ENCODE results near the gene MAP7D3.

MAP7D3 gene

DNA sequence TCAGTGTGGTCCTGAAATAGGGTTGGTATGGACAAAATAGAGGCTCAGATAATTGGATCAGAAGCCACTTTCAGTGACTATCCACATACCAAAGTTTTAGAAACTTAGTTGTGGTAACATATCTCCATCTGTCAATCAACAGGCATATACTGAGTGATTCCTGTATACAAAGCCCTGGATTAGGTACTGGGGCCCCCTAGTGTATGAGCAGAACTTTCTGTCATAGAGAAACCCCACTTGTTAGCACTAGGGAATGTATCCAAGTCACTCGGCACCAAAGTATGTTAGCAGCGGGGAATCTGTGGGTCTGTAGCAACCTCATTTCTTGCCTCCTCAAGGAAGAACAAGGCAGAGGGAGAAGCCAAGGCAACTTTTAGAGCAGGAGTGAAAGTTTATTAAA is 50.7 kb downstream of the MAP7D3 start:
- no peak for DNase-seq
- peaks cover 10% of the 10 kb centered on the region for H3K4me1 ChIP-seq (ENCODE audit: control insufficient read depth, insufficient read depth, low read length, poor library complexity, severe bottlenecking)

DNA sequence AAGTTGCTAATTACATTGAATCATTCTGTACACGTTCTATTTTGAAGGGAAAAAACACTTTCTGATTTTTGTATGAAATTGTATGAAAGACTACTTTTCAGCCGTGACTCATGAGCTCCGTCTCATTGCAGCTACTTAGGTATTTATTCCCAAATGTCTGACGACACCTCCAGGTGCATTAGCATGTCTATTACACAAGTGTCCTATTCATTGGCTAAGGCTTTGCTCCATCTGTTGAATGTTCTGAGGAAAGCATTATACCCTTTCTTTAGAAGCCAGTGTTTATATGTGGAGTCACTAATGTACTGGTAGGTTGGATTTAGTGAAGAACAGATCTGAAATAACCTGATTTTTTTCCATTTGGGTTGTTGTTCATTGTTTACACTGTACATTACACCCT is 51.8 kb downstream of the MAP7D3 start:
- Histone ChIP-seq H3K36me3 (ENCODE audit: control insufficient read depth, insufficient read depth, low read length) (no peaks in the 10 kb centered on the region), H3K27ac (ENCODE audit: insufficient read depth, low read length, poor library complexity, severe bottlenecking) (no peak overlapping the region), H3K4me3 (ENCODE audit: insufficient read depth, low read depth, low read length, poor library complexity, severe bottlenecking) (no peak overlapping the region), H3K4me1 (ENCODE audit: control insufficient read depth, insufficient read depth, low read length, poor library complexity, severe bottlenecking) (peaks cover 7% of the 10 kb centered on the region), H3K27me3 (replicated peaks; ENCODE audit: control insufficient read depth, insufficient read depth, low read length, poor library complexity, severe bottlenecking) (no peaks in the 10 kb centered on the region), H3K9me3 (ENCODE audit: control insufficient read depth, low read length) (no peaks in the 10 kb centered on the region)
- DNase-seq = no peak

More for the DNA sequence above, 50.7 kb downstream of the MAP7D3 start:
- Histone ChIP-seq H3K4me3 (ENCODE audit: insufficient read depth, low read depth, low read length, poor library complexity, severe bottlenecking) (no peak overlapping the region), H3K27me3 (replicated peaks; ENCODE audit: control insufficient read depth, insufficient read depth, low read length, poor library complexity, severe bottlenecking) (no peaks in the 10 kb centered on the region), H3K36me3 (ENCODE audit: control insufficient read depth, insufficient read depth, low read length) (no peaks in the 10 kb centered on the region), H3K9me3 (ENCODE audit: control insufficient read depth, low read length) (no peaks in the 10 kb centered on the region), H3K27ac (ENCODE audit: insufficient read depth, low read length, poor library complexity, severe bottlenecking) (no peak overlapping the region)

DNA sequence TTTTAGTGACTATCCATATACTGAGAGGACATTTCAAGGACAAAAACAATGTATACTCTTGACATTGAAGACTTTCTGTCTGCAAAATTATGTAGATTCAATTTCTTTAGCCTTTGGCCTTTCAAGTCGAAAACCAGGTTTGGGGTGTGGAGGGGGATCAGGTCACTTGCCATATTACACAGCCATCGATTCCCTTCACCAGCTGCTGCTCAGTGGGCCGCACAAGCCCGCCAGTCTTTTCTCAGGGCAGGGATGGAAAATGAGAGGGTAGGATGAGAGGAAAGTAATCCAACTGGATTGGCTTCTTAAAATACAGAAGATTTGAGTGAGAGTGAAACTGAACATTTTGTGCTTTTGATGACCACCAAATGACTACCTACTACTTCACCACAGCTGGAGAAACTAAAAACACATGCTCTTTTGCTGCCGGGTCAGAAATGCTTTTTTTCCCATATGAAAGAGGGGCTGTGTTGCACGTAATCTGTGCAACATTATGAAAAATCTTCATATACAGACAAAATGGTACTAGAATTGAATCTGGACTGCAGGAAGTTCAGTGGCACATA is 52.4 kb downstream of the MAP7D3 start:
- no peak for DNase-seq
- H3K36me3 ChIP-seq (ENCODE audit: control insufficient read depth, insufficient read depth, low read length) = no peaks in the 10 kb centered on the region
- no peaks in the 10 kb centered on the region for H3K9me3 ChIP-seq (ENCODE audit: control insufficient read depth, low read length)
- H3K27me3 ChIP-seq (replicated peaks; ENCODE audit: control insufficient read depth, insufficient read depth, low read length, poor library complexity, severe bottlenecking) = no peaks in the 10 kb centered on the region
- H3K27ac ChIP-seq (ENCODE audit: insufficient read depth, low read length, poor library complexity, severe bottlenecking) = no peak overlapping the region
- peaks cover 7% of the 10 kb centered on the region for H3K4me1 ChIP-seq (ENCODE audit: control insufficient read depth, insufficient read depth, low read length, poor library complexity, severe bottlenecking)
- H3K4me3 ChIP-seq (ENCODE audit: insufficient read depth, low read depth, low read length, poor library complexity, severe bottlenecking) = no peak overlapping the region

DNA sequence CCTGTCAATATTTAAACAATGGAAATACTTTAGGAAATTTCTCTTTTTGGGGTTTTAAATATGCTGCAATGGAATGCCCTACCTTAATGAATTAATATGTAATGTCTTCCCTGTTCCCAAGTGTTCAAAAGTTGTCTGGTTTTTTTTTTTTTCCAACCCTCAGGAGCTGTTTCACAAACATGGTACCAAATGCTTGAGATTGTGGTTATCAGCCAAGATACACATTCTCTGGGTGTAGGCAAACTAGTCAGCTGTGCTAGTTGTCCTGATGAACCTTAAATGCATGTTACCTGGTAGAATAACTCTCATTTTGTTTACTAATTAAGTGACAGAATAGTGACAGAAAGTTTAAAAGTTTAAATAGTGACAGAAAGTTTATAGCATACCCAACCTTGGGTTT is 53.2 kb downstream of the MAP7D3 start:
- Histone ChIP-seq H3K27ac (ENCODE audit: insufficient read depth, low read length, poor library complexity, severe bottlenecking) (no peak overlapping the region), H3K27me3 (replicated peaks; ENCODE audit: control insufficient read depth, insufficient read depth, low read length, poor library complexity, severe bottlenecking) (no peaks in the 10 kb centered on the region), H3K4me3 (ENCODE audit: insufficient read depth, low read depth, low read length, poor library complexity, severe bottlenecking) (no peak overlapping the region), H3K9me3 (ENCODE audit: control insufficient read depth, low read length) (no peaks in the 10 kb centered on the region), H3K4me1 (ENCODE audit: control insufficient read depth, insufficient read depth, low read length, poor library complexity, severe bottlenecking) (peaks cover 6% of the 10 kb centered on the region), H3K36me3 (ENCODE audit: control insufficient read depth, insufficient read depth, low read length) (no peaks in the 10 kb centered on the region)
- no peak for DNase-seq

DNA sequence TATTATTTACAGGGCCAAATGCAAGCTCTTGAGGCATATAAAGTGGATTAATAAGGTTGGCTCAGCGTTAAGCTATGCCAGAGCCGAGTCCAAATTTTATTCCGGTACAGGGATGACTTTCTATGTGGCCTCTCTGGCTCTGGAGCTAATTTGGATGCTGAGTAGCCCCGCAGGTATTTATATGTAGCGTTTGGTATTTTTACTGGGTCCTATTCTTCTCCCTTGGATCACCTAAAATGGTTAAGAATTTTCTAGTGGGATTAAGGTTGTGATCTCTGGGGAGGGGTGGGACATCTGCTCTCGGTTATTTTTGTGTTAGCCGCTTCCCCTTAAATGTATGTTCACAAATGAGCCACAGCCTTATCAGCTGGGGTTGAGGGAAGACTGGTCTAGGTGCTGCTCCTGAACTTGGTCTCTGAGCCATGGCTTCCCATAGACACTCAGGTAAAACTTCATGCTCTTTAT is 54.5 kb downstream of the MAP7D3 start:
- H3K27me3 ChIP-seq (replicated peaks; ENCODE audit: control insufficient read depth, insufficient read depth, low read length, poor library complexity, severe bottlenecking) = no peaks in the 10 kb centered on the region
- H3K36me3 ChIP-seq (ENCODE audit: control insufficient read depth, insufficient read depth, low read length) = no peaks in the 10 kb centered on the region
- DNase-seq = no peak
- peaks cover 6% of the 10 kb centered on the region for H3K4me1 ChIP-seq (ENCODE audit: control insufficient read depth, insufficient read depth, low read length, poor library complexity, severe bottlenecking)
- no peak overlapping the region for H3K4me3 ChIP-seq (ENCODE audit: insufficient read depth, low read depth, low read length, poor library complexity, severe bottlenecking)
- no peak overlapping the region for H3K27ac ChIP-seq (ENCODE audit: insufficient read depth, low read length, poor library complexity, severe bottlenecking)
- H3K9me3 ChIP-seq (ENCODE audit: control insufficient read depth, low read length) = no peaks in the 10 kb centered on the region

DNA sequence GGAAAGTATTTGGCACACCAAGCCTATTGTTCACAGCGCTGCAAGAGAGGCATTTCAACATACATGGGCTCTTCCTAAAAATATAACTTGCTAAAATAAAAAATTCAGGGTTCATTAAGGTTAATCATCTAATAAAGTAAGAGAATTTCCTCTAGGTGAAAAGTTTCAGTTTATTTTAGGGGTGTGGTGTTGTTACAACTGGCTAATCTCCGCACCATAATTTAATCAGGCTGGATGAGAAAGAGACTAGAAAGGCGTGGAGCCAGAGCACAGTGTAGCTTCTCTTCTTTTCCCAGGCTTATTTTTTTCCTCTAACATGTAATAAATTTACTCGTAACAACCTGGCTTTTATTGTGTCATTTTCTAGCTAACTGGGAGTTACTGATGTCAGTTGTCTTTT is 56.0 kb downstream of the MAP7D3 start:
- DNase-seq = no peak
- Histone ChIP-seq H3K36me3 (ENCODE audit: control insufficient read depth, insufficient read depth, low read length) (no peaks in the 10 kb centered on the region), H3K4me1 (ENCODE audit: control insufficient read depth, insufficient read depth, low read length, poor library complexity, severe bottlenecking) (peaks cover 8% of the 10 kb centered on the region)

DNA sequence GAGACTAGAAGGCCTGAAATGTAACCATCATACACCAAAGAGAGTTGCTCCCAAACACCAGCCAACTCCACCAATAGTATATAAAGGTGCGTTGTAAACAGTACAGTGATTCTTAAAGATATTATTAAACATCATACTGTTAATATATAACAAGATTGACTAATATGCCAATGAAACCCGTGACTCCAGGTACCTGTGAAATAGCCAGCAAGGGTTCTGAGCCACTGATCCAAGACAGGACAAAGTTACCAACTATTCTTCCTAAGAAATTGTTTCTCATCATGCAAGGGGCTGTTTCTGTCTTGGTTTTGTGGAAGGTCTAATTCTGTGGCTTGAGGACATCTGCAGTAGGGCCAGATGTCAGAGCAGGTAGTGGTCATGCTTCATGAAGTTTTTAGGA is 56.7 kb downstream of the MAP7D3 start:
- DNase-seq = no peak
- Histone ChIP-seq H3K27me3 (replicated peaks; ENCODE audit: control insufficient read depth, insufficient read depth, low read length, poor library complexity, severe bottlenecking) (no peaks in the 10 kb centered on the region), H3K27ac (ENCODE audit: insufficient read depth, low read length, poor library complexity, severe bottlenecking) (no peak overlapping the region), H3K4me1 (ENCODE audit: control insufficient read depth, insufficient read depth, low read length, poor library complexity, severe bottlenecking) (peaks cover 8% of the 10 kb centered on the region), H3K36me3 (ENCODE audit: control insufficient read depth, insufficient read depth, low read length) (no peaks in the 10 kb centered on the region), H3K4me3 (ENCODE audit: insufficient read depth, low read depth, low read length, poor library complexity, severe bottlenecking) (no peak overlapping the region), H3K9me3 (ENCODE audit: control insufficient read depth, low read length) (no peaks in the 10 kb centered on the region)

More for the DNA sequence above, 56.0 kb downstream of the MAP7D3 start:
- Histone ChIP-seq H3K27ac (ENCODE audit: insufficient read depth, low read length, poor library complexity, severe bottlenecking) (no peak overlapping the region), H3K4me3 (ENCODE audit: insufficient read depth, low read depth, low read length, poor library complexity, severe bottlenecking) (no peak overlapping the region), H3K9me3 (ENCODE audit: control insufficient read depth, low read length) (no peaks in the 10 kb centered on the region), H3K27me3 (replicated peaks; ENCODE audit: control insufficient read depth, insufficient read depth, low read length, poor library complexity, severe bottlenecking) (no peaks in the 10 kb centered on the region)

DNA sequence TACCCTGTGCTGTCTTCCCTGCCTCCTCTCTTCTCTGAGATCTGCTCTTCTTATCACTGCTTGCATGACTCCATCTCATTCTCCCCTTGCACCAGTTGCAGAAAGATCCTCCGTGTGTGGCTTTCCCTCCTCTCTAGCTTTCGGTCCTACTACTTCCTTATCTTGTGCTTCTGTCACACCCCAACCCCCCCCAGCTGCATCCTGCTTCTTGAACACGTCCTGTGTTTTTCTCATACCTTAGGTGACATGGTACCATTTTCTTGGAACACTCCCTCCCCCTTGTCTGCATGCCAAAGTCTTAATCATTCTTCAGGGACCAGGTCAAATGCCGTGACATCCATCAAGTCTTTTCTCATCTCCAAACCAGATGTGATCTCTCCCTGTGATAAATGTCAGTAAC is 57.4 kb downstream of the MAP7D3 start:
- no peak for DNase-seq
- H3K36me3 ChIP-seq (ENCODE audit: control insufficient read depth, insufficient read depth, low read length) = no peaks in the 10 kb centered on the region
- H3K9me3 ChIP-seq (ENCODE audit: control insufficient read depth, low read length) = no peaks in the 10 kb centered on the region
- H3K4me3 ChIP-seq (ENCODE audit: insufficient read depth, low read depth, low read length, poor library complexity, severe bottlenecking) = no peak overlapping the region
- H3K27me3 ChIP-seq (replicated peaks; ENCODE audit: control insufficient read depth, insufficient read depth, low read length, poor library complexity, severe bottlenecking) = no peaks in the 10 kb centered on the region
- no peak overlapping the region for H3K27ac ChIP-seq (ENCODE audit: insufficient read depth, low read length, poor library complexity, severe bottlenecking)
- H3K4me1 ChIP-seq (ENCODE audit: control insufficient read depth, insufficient read depth, low read length, poor library complexity, severe bottlenecking) = peaks cover 8% of the 10 kb centered on the region

DNA sequence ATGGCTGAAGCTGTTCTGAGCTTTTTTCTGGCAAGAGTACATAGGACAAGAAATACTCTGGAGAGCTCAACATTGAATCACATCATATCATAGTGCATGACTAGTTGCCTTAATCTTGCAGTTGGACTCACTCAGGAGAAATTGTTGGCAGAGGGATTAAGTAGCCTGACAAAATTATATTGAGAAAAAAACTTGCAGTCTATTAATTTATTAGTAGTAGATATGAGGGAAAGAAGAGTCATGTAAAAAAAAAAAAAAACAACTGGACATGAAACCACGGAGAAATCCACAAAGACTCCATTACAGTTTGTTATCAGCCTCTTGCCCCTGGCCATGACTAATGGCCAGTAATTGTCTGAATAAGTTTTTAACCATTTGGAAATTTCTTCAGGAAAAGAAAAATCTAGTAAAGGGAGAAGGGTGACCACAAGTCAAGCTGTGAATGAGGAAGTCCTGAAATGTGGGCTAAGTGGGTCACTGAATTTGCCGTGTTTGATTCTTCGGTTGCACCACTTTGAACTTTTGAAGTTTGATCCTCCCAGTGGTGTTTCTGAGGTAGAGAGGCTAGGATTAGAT is 58.3 kb downstream of the MAP7D3 start:
- DNase-seq = no peak
- H3K9me3 ChIP-seq (ENCODE audit: control insufficient read depth, low read length) = no peaks in the 10 kb centered on the region
- H3K27ac ChIP-seq (ENCODE audit: insufficient read depth, low read length, poor library complexity, severe bottlenecking) = no peak overlapping the region
- H3K4me3 ChIP-seq (ENCODE audit: insufficient read depth, low read depth, low read length, poor library complexity, severe bottlenecking) = no peak overlapping the region
- no peaks in the 10 kb centered on the region for H3K36me3 ChIP-seq (ENCODE audit: control insufficient read depth, insufficient read depth, low read length)
- H3K27me3 ChIP-seq (replicated peaks; ENCODE audit: control insufficient read depth, insufficient read depth, low read length, poor library complexity, severe bottlenecking) = no peaks in the 10 kb centered on the region
- peaks cover 8% of the 10 kb centered on the region for H3K4me1 ChIP-seq (ENCODE audit: control insufficient read depth, insufficient read depth, low read length, poor library complexity, severe bottlenecking)

DNA sequence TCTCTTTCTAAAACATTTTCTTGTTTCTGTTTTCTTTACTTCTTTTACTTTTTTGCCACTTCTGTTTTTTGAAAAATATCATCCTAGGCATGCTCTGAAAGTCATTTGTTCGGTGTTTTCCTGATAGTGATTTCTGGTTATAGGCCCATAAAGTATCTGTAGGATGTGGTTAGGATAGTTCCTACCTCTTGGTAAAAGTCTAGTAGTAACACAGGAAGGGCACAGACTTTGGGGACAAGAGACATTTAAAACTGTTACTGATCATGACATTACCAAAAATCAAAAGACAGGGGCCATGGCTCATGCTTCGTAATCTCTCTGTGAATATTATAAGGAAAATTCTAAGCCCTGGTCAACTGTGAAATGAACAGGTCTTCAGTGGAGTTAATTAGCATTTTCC is 59.1 kb downstream of the MAP7D3 start:
- Histone ChIP-seq H3K4me3 (ENCODE audit: insufficient read depth, low read depth, low read length, poor library complexity, severe bottlenecking) (no peak overlapping the region), H3K9me3 (ENCODE audit: control insufficient read depth, low read length) (no peaks in the 10 kb centered on the region), H3K36me3 (ENCODE audit: control insufficient read depth, insufficient read depth, low read length) (no peaks in the 10 kb centered on the region), H3K27ac (ENCODE audit: insufficient read depth, low read length, poor library complexity, severe bottlenecking) (peak overlapping the region; percentile 11), H3K4me1 (ENCODE audit: control insufficient read depth, insufficient read depth, low read length, poor library complexity, severe bottlenecking) (peaks cover 8% of the 10 kb centered on the region), H3K27me3 (replicated peaks; ENCODE audit: control insufficient read depth, insufficient read depth, low read length, poor library complexity, severe bottlenecking) (no peaks in the 10 kb centered on the region)
- no peak for DNase-seq

Data from effector memory CD4-positive, alpha-beta T cell (primary cell).